ENCODE results near the gene SPTLC3. TPM values are rescaled to one million over a fixed set of nuclear protein-coding genes. Genes with fewer than 3 reads are reported as not detected.

SPTLC3 gene
- total RNA-seq, 1 donor, result under 0.01 TPM

DNA sequence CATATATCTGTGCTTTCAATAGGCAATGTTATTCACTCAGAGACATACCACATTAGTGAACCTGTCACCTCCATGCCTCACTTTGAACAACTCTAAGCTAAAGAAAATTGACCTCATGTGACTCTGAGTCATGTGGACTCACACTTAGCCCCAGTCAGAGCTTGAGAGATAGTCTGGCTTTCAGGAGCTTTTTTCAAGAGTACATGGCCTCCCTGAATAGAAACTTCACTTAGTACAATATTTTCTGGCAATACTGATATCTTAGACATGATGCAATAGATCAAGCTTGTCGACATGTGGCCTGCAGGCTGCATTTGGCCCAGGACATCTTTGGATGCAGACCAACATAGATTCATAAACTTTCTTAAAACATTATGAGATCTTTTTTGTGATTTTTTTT lies 8.5 kb downstream of the SPTLC3 start:
- no peak overlapping the region for H3K4me3 ChIP-seq (ENCODE audit: low read depth, low read length)
- peak; percentile 33 for DNase-seq (ENCODE audit: low read depth)
- TF ChIP-seq, protein P1, sequence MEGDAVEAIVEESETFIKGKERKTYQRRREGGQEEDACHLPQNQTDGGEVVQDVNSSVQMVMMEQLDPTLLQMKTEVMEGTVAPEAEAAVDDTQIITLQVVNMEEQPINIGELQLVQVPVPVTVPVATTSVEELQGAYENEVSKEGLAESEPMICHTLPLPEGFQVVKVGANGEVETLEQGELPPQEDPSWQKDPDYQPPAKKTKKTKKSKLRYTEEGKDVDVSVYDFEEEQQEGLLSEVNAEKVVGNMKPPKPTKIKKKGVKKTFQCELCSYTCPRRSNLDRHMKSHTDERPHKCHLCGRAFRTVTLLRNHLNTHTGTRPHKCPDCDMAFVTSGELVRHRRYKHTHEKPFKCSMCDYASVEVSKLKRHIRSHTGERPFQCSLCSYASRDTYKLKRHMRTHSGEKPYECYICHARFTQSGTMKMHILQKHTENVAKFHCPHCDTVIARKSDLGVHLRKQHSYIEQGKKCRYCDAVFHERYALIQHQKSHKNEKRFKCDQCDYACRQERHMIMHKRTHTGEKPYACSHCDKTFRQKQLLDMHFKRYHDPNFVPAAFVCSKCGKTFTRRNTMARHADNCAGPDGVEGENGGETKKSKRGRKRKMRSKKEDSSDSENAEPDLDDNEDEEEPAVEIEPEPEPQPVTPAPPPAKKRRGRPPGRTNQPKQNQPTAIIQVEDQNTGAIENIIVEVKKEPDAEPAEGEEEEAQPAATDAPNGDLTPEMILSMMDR (IDR thresholded peaks at IDR 0.05; ENCODE audit: insufficient read depth, low read depth, low read length), result no peak

DNA sequence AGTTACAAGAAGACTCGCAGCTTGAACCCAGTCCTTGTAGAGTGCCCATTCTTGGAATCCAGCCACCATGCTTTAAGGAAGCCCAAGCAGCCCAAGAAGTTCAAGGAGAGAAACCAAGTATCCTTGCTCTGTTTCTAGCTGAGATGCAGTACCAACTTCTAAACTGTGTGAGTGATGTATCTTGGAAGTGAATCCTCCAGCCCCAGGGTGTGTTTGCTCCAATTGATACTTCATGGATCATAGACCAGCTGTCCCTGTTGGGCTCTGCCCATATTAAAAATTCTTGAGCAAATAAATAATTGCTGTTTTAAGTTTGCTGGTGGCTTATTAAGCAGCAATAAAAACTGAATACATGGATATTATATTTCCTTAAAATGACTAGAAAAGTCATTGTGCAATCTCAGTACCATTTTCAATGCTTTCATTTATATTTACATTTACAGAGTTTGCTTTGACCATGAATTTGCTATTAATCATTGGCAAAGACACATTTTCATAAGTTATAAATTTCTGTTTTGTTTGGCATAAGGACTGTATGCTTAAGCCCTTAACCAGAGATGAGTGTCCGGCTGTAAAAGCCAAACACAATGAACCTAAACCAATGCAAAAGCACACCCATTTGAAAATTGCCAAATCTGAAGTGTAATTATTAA lies 9.2 kb downstream of the SPTLC3 start:
- no peak for DNase-seq (ENCODE audit: low read depth)
- H3K4me3 ChIP-seq (ENCODE audit: low read depth, low read length), result no peak overlapping the region
- TF ChIP-seq, protein P1 (IDR thresholded peaks at IDR 0.05; ENCODE audit: insufficient read depth, low read depth, low read length), result no peak

DNA sequence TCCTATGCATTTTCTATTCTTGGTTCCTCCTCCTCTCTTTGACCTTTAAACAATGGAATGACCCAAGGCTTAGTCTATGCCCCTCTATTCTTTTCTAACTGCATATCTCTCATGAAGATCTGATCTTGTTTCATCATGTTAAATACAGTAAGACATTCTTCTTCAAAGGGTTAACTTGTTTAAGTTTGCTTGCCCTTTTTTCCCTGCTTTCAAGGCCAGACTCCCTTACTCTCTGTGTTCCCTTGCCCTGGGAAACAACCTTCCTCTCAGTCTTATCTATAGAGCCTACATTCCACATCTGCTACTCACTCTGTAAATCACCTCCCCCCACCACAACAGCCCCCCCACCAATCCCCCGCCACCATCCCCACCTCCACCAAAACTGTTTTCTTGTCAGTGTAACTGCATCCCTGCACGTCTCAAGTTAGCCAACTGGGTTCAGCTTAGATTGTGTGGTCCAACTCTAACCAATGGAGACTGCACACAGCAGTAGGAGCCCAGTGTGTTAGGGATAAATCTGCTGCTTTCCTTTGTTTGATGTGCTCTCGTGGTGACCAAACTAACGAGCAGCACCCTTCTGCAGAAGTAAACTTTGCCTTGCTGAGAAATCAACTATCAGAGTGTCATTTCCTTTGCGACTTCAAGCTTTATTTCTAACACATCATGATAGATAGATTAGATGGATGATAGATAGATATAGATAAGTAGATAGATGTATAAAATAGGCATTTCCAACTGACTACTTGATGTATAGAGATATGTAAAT lies 12.6 kb downstream of the SPTLC3 start:
- H3K4me3 ChIP-seq (ENCODE audit: low read depth, low read length), result no peak overlapping the region
- no peak for DNase-seq (ENCODE audit: low read depth)
- TF ChIP-seq, protein P1 (IDR thresholded peaks at IDR 0.05; ENCODE audit: insufficient read depth, low read depth, low read length), result no peak

DNA sequence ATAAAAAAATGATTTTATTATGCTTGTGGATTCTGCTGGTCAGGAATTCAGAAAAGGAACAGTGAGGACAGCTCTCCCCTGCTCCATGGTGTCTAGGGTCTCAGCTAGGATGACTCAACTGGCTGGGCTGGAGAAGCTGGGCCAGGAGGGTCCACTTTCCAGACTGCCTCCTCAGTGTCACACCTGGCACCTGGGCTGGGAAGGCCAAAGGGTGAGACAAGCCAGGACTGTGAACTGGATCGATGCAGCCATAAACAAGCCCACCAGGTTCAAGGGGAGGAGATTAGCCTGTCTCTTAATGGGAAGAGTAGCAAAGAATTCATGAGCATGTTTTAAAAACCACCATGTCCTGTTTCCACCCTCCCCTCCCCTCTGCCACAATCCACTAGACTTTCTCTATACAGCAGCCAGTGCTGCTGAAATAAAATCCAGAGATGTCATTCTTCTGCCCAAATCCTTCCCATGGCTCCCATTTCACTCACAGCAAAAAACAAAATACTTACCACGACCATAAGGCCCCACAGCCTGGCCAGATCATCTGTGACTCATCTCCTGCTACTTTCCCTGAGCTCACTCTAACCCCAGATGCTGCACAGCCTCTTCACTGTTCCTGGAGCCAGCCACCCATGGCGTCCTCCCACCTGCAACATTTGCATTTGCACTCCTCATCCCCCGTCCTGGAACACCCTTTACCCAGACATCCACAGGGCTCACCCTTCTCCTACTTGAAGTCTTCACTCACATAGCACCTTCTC lies 13.8 kb downstream of the SPTLC3 start:
- TF ChIP-seq, protein P1 (IDR thresholded peaks at IDR 0.05; ENCODE audit: insufficient read depth, low read depth, low read length), result no peak
- no peak overlapping the region for H3K4me3 ChIP-seq (ENCODE audit: low read depth, low read length)
- DNase-seq (ENCODE audit: low read depth), result peak; percentile 65

DNA sequence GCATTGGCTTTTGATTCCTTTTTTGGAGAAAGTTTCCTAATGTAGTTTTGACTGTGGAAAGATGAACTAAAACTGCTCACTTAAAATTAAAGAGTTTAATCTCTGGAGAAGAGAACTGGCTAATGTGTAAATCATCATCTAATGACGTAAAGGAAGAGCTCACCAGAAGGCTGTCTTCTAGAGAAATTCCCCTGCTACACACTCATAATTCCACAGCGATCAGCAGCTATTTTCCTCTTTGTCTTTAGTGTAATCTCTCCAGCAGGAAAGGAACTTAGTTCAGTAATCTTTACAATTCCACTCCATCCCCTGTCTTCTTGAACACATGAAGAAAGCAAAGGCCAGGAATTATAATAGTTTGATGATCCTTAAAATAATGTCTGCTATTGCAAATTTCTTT lies 15.8 kb downstream of the SPTLC3 start:
- peak; percentile 12 for DNase-seq (ENCODE audit: low read depth)
- TF ChIP-seq, protein P1 (IDR thresholded peaks at IDR 0.05; ENCODE audit: insufficient read depth, low read depth, low read length), result no peak
- H3K4me3 ChIP-seq (ENCODE audit: low read depth, low read length), result no peak overlapping the region

DNA sequence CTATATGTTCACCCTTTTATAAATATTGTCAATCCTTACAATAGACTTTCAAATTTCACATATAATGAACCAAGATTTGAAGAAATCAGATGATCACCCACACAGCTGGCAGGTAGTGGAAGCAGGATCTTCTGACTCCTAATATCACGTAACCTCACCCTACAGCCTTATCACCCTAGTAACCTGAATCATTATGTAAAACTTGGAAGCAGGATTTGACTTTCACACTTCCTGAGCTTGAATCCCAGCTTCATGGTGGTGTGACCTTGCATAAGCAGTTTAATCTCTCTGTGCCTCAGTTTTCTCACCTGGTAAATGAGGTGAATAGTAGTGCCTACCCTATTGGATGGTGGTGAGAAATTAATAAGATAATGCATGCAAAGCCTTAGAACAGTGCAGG lies 16.4 kb downstream of the SPTLC3 start:
- no peak overlapping the region for H3K4me3 ChIP-seq (ENCODE audit: low read depth, low read length)
- TF ChIP-seq, protein P1 (IDR thresholded peaks at IDR 0.05; ENCODE audit: insufficient read depth, low read depth, low read length), result no peak
- no peak for DNase-seq (ENCODE audit: low read depth)

All from fibroblast of villous mesenchyme (primary cell).